PC-3 (cell line): ENCODE data around the gene PRICKLE2. TPM values are rescaled to one million over a fixed set of nuclear protein-coding genes. Genes with fewer than 3 reads are reported as not detected.

ENCODE experiments used
- ATAC-seq: fragments of 200-7000 bp; cut with Tn5 transposase; 2 replicates; pipeline ENCODE4 v1.9.1; 2020; ENCODE audit warnings: mild to moderate bottlenecking, moderate library complexity
- BruUV-seq: library from RNA; stranded (reverse); fragments of 400-500 nt; replicated peaks from 2 replicates; lab custom pipeline; 2021; lab: Mats Ljungman, UMichigan
- CTCF ChIA-PET: fragments of 300-600 bp; sonication (Branson Sonifier 250); formaldehyde crosslinking; loops from one replicate; lab custom pipeline; 2022; ENCODE audit warnings: antibody characterized with exemption; lab: Charles Lee
- POLR2A ChIA-PET: fragments of 300-600 bp; sonication (Branson Sonifier 250); formaldehyde crosslinking; loops from one replicate; lab custom pipeline; 2022; ENCODE audit warnings: antibody characterized with exemption; ENCODE audit not compliant: unreplicated experiment; lab: Charles Lee
- DNase-seq: peaks from one replicate; pipeline ENCODE4 v3.0.0-alpha.2; 2015
- H2AFZ ChIP-seq: fragments of 300-600 bp; sonication (generic); 2 replicates; pipeline ENCODE4 v1.6.0; 2016; ENCODE audit warnings: antibody characterized with exemption, low read length
- H3F3A ChIP-seq: fragments of 300-600 bp; sonication (generic); one replicate; pipeline ENCODE4 v1.6.0; 2017; ENCODE audit warnings: antibody characterized with exemption, low read length, control low read depth, mild to moderate bottlenecking; ENCODE audit not compliant: unreplicated experiment
- H3K27ac ChIP-seq: fragments of 300-600 bp; sonication (generic); 2 replicates; pipeline ENCODE4 v1.5.1; 2016; ENCODE audit warnings: mild to moderate bottlenecking, low read length
- H3K27me3 ChIP-seq: fragments of 300-600 bp; sonication (generic); 2 replicates; pipeline ENCODE4 v1.6.1; 2016; ENCODE audit warnings: low read length, mixed read lengths
- H3K36me3 ChIP-seq: fragments of 300-600 bp; sonication (generic); 2 replicates; pipeline ENCODE4 v1.6.1; 2016; ENCODE audit warnings: low read depth, mixed run types, low read length, mixed read lengths
- H3K4me1 ChIP-seq: fragments of 300-600 bp; sonication (generic); 2 replicates; pipeline ENCODE4 v1.5.1; 2016; ENCODE audit warnings: low read length; ENCODE audit not compliant: insufficient read depth
- H3K4me2 ChIP-seq: fragments of 300-600 bp; sonication (generic); 2 replicates; pipeline ENCODE4 v1.6.0; 2016; ENCODE audit warnings: low read length
- H3K4me3 ChIP-seq: fragments of 300-600 bp; sonication (generic); 2 replicates; pipeline ENCODE4 v1.5.1; 2016; ENCODE audit warnings: mild to moderate bottlenecking, low read length, mixed read lengths
- H3K79me2 ChIP-seq: fragments of 300-600 bp; sonication (generic); 2 replicates; pipeline ENCODE4 v1.6.1; 2017; ENCODE audit warnings: low read length, mixed read lengths
- H3K9ac ChIP-seq: fragments of 300-600 bp; sonication (generic); 2 replicates; pipeline ENCODE4 v1.6.0; 2016; ENCODE audit warnings: mild to moderate bottlenecking, low read length
- H3K9me2 ChIP-seq: fragments of 300-600 bp; sonication (generic); replicated peaks from 2 replicates; pipeline ENCODE4 v1.6.1; 2016; ENCODE audit warnings: mixed run types, low read length, mixed read lengths
- H3K9me3 ChIP-seq: fragments of 300-600 bp; sonication (generic); 2 replicates; pipeline ENCODE4 v1.6.1; 2016; ENCODE audit warnings: low read length, mixed read lengths
- H4K20me1 ChIP-seq: fragments of 300-600 bp; sonication (generic); 2 replicates; pipeline ENCODE4 v1.6.1; 2016; ENCODE audit warnings: low read length, mixed read lengths
- CTCF ChIP-seq: fragments of 300-600 bp; sonication (generic); conservative IDR thresholded peaks from 2 replicates; pipeline ENCODE4 v1.5.1; 2017; ENCODE audit warnings: antibody characterized with exemption, low read depth, mild to moderate bottlenecking, low read length
- EZH2 ChIP-seq: fragments of 300-600 bp; sonication (generic); IDR thresholded peaks from one replicate; pipeline ENCODE4 v1.6.1; 2017; ENCODE audit warnings: antibody characterized with exemption, mild to moderate bottlenecking, low read length; ENCODE audit not compliant: unreplicated experiment
- EZH2phosphoT487 ChIP-seq: fragments of 300-600 bp; sonication (generic); IDR thresholded peaks from 2 replicates; pipeline ENCODE4 v1.6.1; 2018; ENCODE audit warnings: mild to moderate bottlenecking, antibody characterized with exemption, low read length, borderline replicate concordance
- intact Hi-C: fragments of 100-400 bp; cut with micrococcal nuclease; formaldehyde crosslinking; loops from 2 replicates; pipeline ENCODE4 v1.9.0; 2023
- total RNA-seq: library from RNA; depleted of rRNA; stranded (reverse); fragments of >200 nt; gene quantifications from 2 replicates; pipeline ENCODE4 v1.2.3, GENCODE V29; 2014

The PRICKLE2 gene
- total RNA-seq, 1 experiment from 2014 or later: 1.8 TPM

- no peaks in the 10 kb centered on the region for H3K79me2 ChIP-seq
- no peaks in the 10 kb centered on the region for H4K20me1 ChIP-seq
- H2AFZ ChIP-seq: no peak overlapping the region
- no peak overlapping the region for H3K9ac ChIP-seq
- ATAC-seq (no peak), DNase-seq (no peak)
- no TSS peak for BruUV-seq
- H3K36me3 ChIP-seq: no peaks in the 10 kb centered on the region
- ChIA-PET CTCF (no interaction called here), POLR2A (no interaction called here)
- no peaks in the 10 kb centered on the region for H3K27me3 ChIP-seq
- TF ChIP-seq CTCF (no peak), EZH2 (no peak), EZH2phosphoT487 (no peak)
- no peaks in the 10 kb centered on the region for H3K9me3 ChIP-seq
- no peaks in the 10 kb centered on the region for H3F3A ChIP-seq
- H3K4me1 ChIP-seq: no peaks in the 10 kb centered on the region
- intact Hi-C loops: no loop called here
- no peak overlapping the region for H3K4me2 ChIP-seq
- no peak overlapping the region for H3K27ac ChIP-seq
- no peaks in the 10 kb centered on the region for H3K9me2 ChIP-seq
- no peak overlapping the region for H3K4me3 ChIP-seq
Measured at GRCh38 chr3:64254443-64254842, 29.2 kb upstream of the PRICKLE2 start.

DNA sequence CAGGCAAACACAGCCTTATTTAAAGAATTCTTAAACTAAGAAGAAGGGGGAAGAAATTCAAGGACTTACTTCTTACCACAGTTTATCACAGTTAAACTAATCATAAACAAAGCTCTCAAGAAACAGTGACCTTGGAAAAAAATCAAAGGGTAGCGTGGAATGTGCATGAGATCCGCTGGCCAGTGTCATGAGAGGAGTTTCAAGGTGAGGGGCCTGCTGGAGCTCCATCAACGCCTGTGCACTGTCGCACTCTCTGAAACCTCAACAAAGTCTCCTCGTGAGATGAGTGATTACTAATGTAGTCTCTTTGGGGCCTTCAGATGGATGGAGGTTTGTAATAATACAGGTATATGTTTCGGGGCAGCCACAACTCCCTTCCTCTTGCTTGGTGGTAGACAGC, 28.4 kb upstream of the PRICKLE2 start:
- no peaks in the 10 kb centered on the region for H3K27me3 ChIP-seq
- H3K27ac ChIP-seq: no peak overlapping the region
- H3K4me3 ChIP-seq: no peak overlapping the region
- no TSS peak for BruUV-seq
- no peak overlapping the region for H2AFZ ChIP-seq
- CTCF ChIA-PET: no interaction called here
- no peak for TF ChIP-seq EZH2
- TF ChIP-seq CTCF: no peak
- TF ChIP-seq EZH2phosphoT487: no peak
- POLR2A ChIA-PET: no interaction called here
- H3K9me3 ChIP-seq: no peaks in the 10 kb centered on the region
- no peaks in the 10 kb centered on the region for H3F3A ChIP-seq
- intact Hi-C loops: no loop called here
- no peak for ATAC-seq
- no peak overlapping the region for H3K9ac ChIP-seq
- no peaks in the 10 kb centered on the region for H3K4me1 ChIP-seq
- H3K9me2 ChIP-seq: no peaks in the 10 kb centered on the region
- DNase-seq: no peak
- no peak overlapping the region for H3K4me2 ChIP-seq
- H4K20me1 ChIP-seq: no peaks in the 10 kb centered on the region
- H3K36me3 ChIP-seq: no peaks in the 10 kb centered on the region
- no peaks in the 10 kb centered on the region for H3K79me2 ChIP-seq

- ChIA-PET POLR2A (no interaction called here), CTCF (no interaction called here)
- H3K4me3 ChIP-seq: no peak overlapping the region
- BruUV-seq: no TSS peak
- H3K27ac ChIP-seq: no peak overlapping the region
- no peaks in the 10 kb centered on the region for H3K79me2 ChIP-seq
- intact Hi-C loops: no loop called here
- H4K20me1 ChIP-seq: no peaks in the 10 kb centered on the region
- no peaks in the 10 kb centered on the region for H3K36me3 ChIP-seq
- no peaks in the 10 kb centered on the region for H3K27me3 ChIP-seq
- no peak for DNase-seq
- no peaks in the 10 kb centered on the region for H3K9me3 ChIP-seq
- no peak overlapping the region for H3K4me2 ChIP-seq
- H3K4me1 ChIP-seq: no peaks in the 10 kb centered on the region
- no peak overlapping the region for H3K9ac ChIP-seq
- ATAC-seq: no peak
- no peak for TF ChIP-seq EZH2
- TF ChIP-seq EZH2phosphoT487: no peak
- no peak for TF ChIP-seq CTCF
- H3K9me2 ChIP-seq: no peaks in the 10 kb centered on the region
- no peaks in the 10 kb centered on the region for H3F3A ChIP-seq
- H2AFZ ChIP-seq: no peak overlapping the region
Measured at GRCh38 chr3:64251019-64251418, 25.8 kb upstream of the PRICKLE2 start.
